ENCODE results near the gene DMD.

DMD gene

GRCh38 chrX:32525234-32525633, 686.1 kb downstream of the DMD start:
- DNase-seq (no peak), ATAC-seq (ENCODE audit: insufficient read depth, low read depth) (no peak)
- Histone ChIP-seq H3K27ac (ENCODE audit: low read length) (no peak overlapping the region), H3K36me3 (ENCODE audit: insufficient read depth, low read length) (no peaks in the 10 kb centered on the region), H3K9me3 (ENCODE audit: insufficient read depth, low read length, severe bottlenecking) (no peaks in the 10 kb centered on the region), H3K4me3 (ENCODE audit: low read depth in 1 of 2, low read length in 2 of 2) (no peak overlapping the region), H3K27me3 (ENCODE audit: insufficient read depth, low read length, poor library complexity) (no peaks in the 10 kb centered on the region), H3K4me2 (ENCODE audit: insufficient read depth, low read length) (no peak overlapping the region), H3K4me1 (ENCODE audit: insufficient read depth, low read length) (no peaks in the 10 kb centered on the region), H2AFZ (ENCODE audit: low read depth, low read length) (no peak overlapping the region), H3K9ac (ENCODE audit: low read depth, low read length) (no peak overlapping the region), H4K20me1 (ENCODE audit: insufficient read depth, low read length) (no peaks in the 10 kb centered on the region), H3K79me2 (ENCODE audit: insufficient read depth, low read length) (no peaks in the 10 kb centered on the region)
- no peak for TF ChIP-seq EZH2 (IDR thresholded peaks at IDR 0.05; ENCODE audit: borderline replicate concordance, low read depth, low read length, severe bottlenecking)
- no peak for TF ChIP-seq CTCF (IDR thresholded peaks at IDR 0.05; ENCODE audit: borderline replicate concordance, extremely low read depth, low read length, poor library complexity, severe bottlenecking)

DNA sequence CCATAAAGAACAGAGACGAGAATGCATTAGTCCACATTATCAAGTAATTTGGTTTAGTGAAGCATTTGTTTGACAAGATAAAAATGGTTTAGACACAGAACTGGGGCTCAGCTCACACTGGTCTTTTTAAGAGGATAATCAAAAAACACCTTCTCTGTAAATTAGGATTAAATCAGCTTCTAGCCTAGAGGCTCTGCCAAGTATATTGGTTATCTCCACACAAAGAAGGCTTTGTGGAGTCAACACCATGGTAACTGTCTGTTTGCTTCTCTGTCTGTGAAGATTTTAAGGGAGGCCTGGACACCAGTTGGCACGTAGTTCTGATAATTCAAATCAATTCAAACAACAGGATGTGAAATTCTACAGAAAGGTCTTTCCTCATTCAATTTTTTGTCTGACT, 687.0 kb downstream of the DMD start:
- Histone ChIP-seq H3K9me3 (ENCODE audit: insufficient read depth, low read length, severe bottlenecking) (no peaks in the 10 kb centered on the region), H3K9ac (ENCODE audit: low read depth, low read length) (no peak overlapping the region), H3K4me2 (ENCODE audit: insufficient read depth, low read length) (no peak overlapping the region), H3K27me3 (ENCODE audit: insufficient read depth, low read length, poor library complexity) (no peaks in the 10 kb centered on the region), H3K79me2 (ENCODE audit: insufficient read depth, low read length) (no peaks in the 10 kb centered on the region), H4K20me1 (ENCODE audit: insufficient read depth, low read length) (no peaks in the 10 kb centered on the region), H3K4me3 (ENCODE audit: low read depth in 1 of 2, low read length in 2 of 2) (no peak overlapping the region), H2AFZ (ENCODE audit: low read depth, low read length) (no peak overlapping the region), H3K4me1 (ENCODE audit: insufficient read depth, low read length) (no peaks in the 10 kb centered on the region), H3K36me3 (ENCODE audit: insufficient read depth, low read length) (no peaks in the 10 kb centered on the region), H3K27ac (ENCODE audit: low read length) (no peak overlapping the region)
- DNase-seq (no peak), ATAC-seq (ENCODE audit: insufficient read depth, low read depth) (no peak)
- TF ChIP-seq EZH2 (IDR thresholded peaks at IDR 0.05; ENCODE audit: borderline replicate concordance, low read depth, low read length, severe bottlenecking) (no peak), CTCF (IDR thresholded peaks at IDR 0.05; ENCODE audit: borderline replicate concordance, extremely low read depth, low read length, poor library complexity, severe bottlenecking) (no peak)

DNA sequence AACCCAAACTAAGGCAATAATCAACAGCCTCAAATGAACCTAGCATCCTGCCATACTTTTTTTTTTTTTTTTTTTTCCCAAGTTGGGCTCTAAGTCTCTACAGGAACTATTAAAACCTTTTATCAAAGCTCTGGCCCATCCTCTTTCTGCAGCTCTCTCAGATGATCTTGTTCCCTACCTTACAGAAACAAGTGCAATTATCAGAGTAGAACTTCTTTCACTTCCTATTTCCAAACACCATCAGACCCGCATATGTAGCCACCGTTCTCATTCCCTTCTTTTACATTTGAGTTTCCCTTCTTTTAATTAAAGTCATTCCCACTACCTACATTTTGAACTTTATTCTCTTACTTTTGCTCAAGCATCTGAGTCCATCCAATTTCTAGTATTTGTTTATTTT, 690.6 kb downstream of the DMD start:
- no peaks in the 10 kb centered on the region for H3K27me3 ChIP-seq (ENCODE audit: insufficient read depth, low read length, poor library complexity)
- no peaks in the 10 kb centered on the region for H3K4me1 ChIP-seq (ENCODE audit: insufficient read depth, low read length)
- no peaks in the 10 kb centered on the region for H3K9me3 ChIP-seq (ENCODE audit: insufficient read depth, low read length, severe bottlenecking)
- H3K36me3 ChIP-seq (ENCODE audit: insufficient read depth, low read length): no peaks in the 10 kb centered on the region
- no peak overlapping the region for H3K9ac ChIP-seq (ENCODE audit: low read depth, low read length)
- no peaks in the 10 kb centered on the region for H4K20me1 ChIP-seq (ENCODE audit: insufficient read depth, low read length)
- H3K4me3 ChIP-seq (ENCODE audit: low read depth in 1 of 2, low read length in 2 of 2): no peak overlapping the region
- TF ChIP-seq EZH2 (IDR thresholded peaks at IDR 0.05; ENCODE audit: borderline replicate concordance, low read depth, low read length, severe bottlenecking) (no peak), CTCF (IDR thresholded peaks at IDR 0.05; ENCODE audit: borderline replicate concordance, extremely low read depth, low read length, poor library complexity, severe bottlenecking) (no peak)
- H3K79me2 ChIP-seq (ENCODE audit: insufficient read depth, low read length): no peaks in the 10 kb centered on the region
- H3K27ac ChIP-seq (ENCODE audit: low read length): no peak overlapping the region
- H2AFZ ChIP-seq (ENCODE audit: low read depth, low read length): no peak overlapping the region
- ATAC-seq (ENCODE audit: insufficient read depth, low read depth): no peak
- DNase-seq: no peak
- no peak overlapping the region for H3K4me2 ChIP-seq (ENCODE audit: insufficient read depth, low read length)

DNA sequence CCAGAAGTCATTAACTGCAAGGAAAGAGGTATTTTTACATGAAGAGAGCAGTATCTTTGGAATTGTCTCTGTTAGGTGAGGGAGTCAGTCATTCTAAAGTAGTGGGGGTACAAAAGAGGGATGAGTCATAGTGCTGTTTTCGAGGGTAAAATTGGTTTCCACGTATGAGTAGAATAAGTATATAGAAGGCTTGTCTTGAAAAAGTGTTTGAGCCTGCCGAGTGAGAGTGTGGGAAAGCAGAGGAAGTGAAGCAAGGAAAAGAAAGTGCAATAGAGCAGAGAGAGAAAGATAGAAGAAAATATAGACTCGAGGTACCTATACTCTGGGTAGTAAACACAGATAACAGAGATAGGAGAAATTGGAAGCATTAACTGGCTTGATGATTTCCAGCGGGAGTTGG, 696.4 kb downstream of the DMD start:
- Histone ChIP-seq H3K4me2 (ENCODE audit: insufficient read depth, low read length) (no peak overlapping the region), H3K27me3 (ENCODE audit: insufficient read depth, low read length, poor library complexity) (no peaks in the 10 kb centered on the region), H3K9ac (ENCODE audit: low read depth, low read length) (no peak overlapping the region), H3K9me3 (ENCODE audit: insufficient read depth, low read length, severe bottlenecking) (no peaks in the 10 kb centered on the region), H3K79me2 (ENCODE audit: insufficient read depth, low read length) (no peaks in the 10 kb centered on the region), H3K4me3 (ENCODE audit: low read depth in 1 of 2, low read length in 2 of 2) (no peak overlapping the region), H3K36me3 (ENCODE audit: insufficient read depth, low read length) (no peaks in the 10 kb centered on the region), H3K27ac (ENCODE audit: low read length) (no peak overlapping the region), H3K4me1 (ENCODE audit: insufficient read depth, low read length) (no peaks in the 10 kb centered on the region), H2AFZ (ENCODE audit: low read depth, low read length) (no peak overlapping the region), H4K20me1 (ENCODE audit: insufficient read depth, low read length) (no peaks in the 10 kb centered on the region)
- DNase-seq (no peak), ATAC-seq (ENCODE audit: insufficient read depth, low read depth) (no peak)
- no peak for TF ChIP-seq EZH2 (IDR thresholded peaks at IDR 0.05; ENCODE audit: borderline replicate concordance, low read depth, low read length, severe bottlenecking)
- no peak for TF ChIP-seq CTCF (IDR thresholded peaks at IDR 0.05; ENCODE audit: borderline replicate concordance, extremely low read depth, low read length, poor library complexity, severe bottlenecking)

Measured in DND-41 (cell line).